Sciatic nerve (tissue), 2 donors: Measurements from ENCODE around the gene LCE1B. TPM values are rescaled to one million over a fixed set of nuclear protein-coding genes. Genes with fewer than 3 reads are reported as not detected.

Source experiments
- ATAC-seq: fragments of 200-7000 bp; cut with Tn5 transposase; one replicate; pipeline ENCODE4 v1.9.1; 2020; ENCODE audit warnings: mild to moderate bottlenecking, moderate library complexity
- DNase-seq: peaks from one replicate; pipeline ENCODE4 v3.0.0-alpha.2; 2020; ENCODE audit warnings: low spot score
- intact Hi-C: fragments of 100-400 bp; cut with DNase I; formaldehyde crosslinking; loops from one replicate; pipeline ENCODE4 v1.14.2; 2022
- total RNA-seq: library from RNA; stranded (reverse); fragmentation: NEBNext Ultra II Directional; extraction: Animal tissue kit (Norgen Biotek cat#: 25700); gene quantifications from one replicate; pipeline ENCODE4 v1.2.1, GENCODE V29; 2021
- donor health status: DM: no; HTN: no; CAD: no.
- donor health status: DM: no; HTN: no; CAD: no.

LCE1B gene
- total RNA-seq, 1 donor from 2014 or later, result not detected

DNA sequence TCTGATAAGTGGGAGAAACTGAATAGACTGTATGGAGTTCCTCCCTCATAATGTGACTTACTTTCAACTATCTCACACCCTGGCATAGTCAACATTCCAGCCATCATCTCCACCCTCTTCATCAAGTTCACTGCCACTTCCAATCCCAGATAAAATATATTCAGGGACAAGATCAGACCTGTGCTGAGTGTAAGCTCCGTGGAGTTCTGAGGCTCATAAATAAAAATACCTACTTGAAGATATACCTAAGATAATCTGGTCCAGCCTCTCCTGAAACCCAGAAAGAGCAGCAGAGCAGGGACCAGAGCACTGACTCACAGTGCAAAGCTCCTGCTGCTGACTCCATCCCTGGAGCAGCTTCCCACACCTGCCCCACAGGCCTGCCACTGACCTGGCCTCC, 46.3 kb downstream of the LCE1B start:
- no peak for DNase-seq
- ATAC-seq, result no peak

DNA sequence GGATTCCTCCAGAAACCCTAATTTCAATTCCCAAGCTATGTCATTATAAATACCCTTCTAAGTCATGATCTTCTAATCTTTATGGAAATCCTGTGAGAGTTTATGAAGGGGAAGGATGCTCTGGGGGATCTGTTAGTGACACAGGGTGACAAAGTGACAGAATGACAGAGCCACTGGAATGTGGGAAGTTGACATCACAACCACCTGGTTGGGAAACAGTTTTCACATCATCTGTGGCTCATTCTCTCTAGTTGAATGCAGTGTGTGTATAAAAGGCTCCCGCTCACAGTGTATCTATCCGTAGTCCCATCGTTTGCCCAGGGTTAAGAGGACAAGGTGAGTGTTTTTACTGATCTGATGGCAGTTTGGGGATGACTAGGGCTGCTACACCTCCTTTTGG, 47.9 kb downstream of the LCE1B start, which contains the start of gene LCE7A:
Gene LCE7A (plus strand): TSS at position 301 of the 400 bp plus-strand sequence. CDS start 702 bp downstream, outside the sequence.
- intact Hi-C loops, result no loop called here
- ATAC-seq, result no peak
- no peak for DNase-seq

More for the DNA sequence above, 46.3 kb downstream of the LCE1B start:
- intact Hi-C loops, result no loop called here

- DNase-seq (no peak), ATAC-seq (no peak)
- intact Hi-C loops, result no loop called here
Observed at GRCh38 chr1:152860129-152860528, 48.4 kb downstream of the LCE1B start.

GRCh38 chr1:152861374-152861773, 49.6 kb downstream of the LCE1B start:
- intact Hi-C loops, result no loop called here
- ATAC-seq, result no peak
- no peak for DNase-seq

Other genes starting within 250 kb of the LCE1B start
- not detected for gene LCE3E, start 245.2 kb upstream of the LCE1B start, total RNA-seq
- not detected for gene LCE3D, start 231.5 kb upstream of the LCE1B start, total RNA-seq
- gene LCE3C, start 211.7 kb upstream of the LCE1B start, total RNA-seq, result not detected
- gene LCE3B, start 198.2 kb upstream of the LCE1B start, total RNA-seq, result not detected
- gene LCE3A, start 188.9 kb upstream of the LCE1B start, total RNA-seq, result not detected
- gene LCE2D, start 148.6 kb upstream of the LCE1B start, total RNA-seq, result not detected
- gene LCE2C, start 136.7 kb upstream of the LCE1B start, total RNA-seq, result not detected
- gene LCE2B, start 125.8 kb upstream of the LCE1B start, total RNA-seq, result not detected
- gene LCE2A, start 113.6 kb upstream of the LCE1B start, total RNA-seq, result not detected
- gene LCE4A, start 103.8 kb upstream of the LCE1B start, total RNA-seq, result not detected
- not detected for gene KPRP, start 53.9 kb upstream of the LCE1B start, total RNA-seq
- gene LCE1F, start 36.8 kb upstream of the LCE1B start, total RNA-seq, result not detected
- not detected for gene LCE1E, start 25.7 kb upstream of the LCE1B start, total RNA-seq
- not detected for gene LCE1D, start 15.2 kb upstream of the LCE1B start, total RNA-seq
- not detected for gene LCE1C, start 5.3 kb upstream of the LCE1B start, total RNA-seq
- not detected for gene LCE1A, start 15.5 kb downstream of the LCE1B start, total RNA-seq
- gene LCE6A, start 30.9 kb downstream of the LCE1B start, total RNA-seq, result not detected
- not detected for gene LCE7A, start 48.0 kb downstream of the LCE1B start, total RNA-seq
- not detected for gene SMCP, start 66.4 kb downstream of the LCE1B start, total RNA-seq
- not detected for gene IVL, start 96.6 kb downstream of the LCE1B start, total RNA-seq
- gene SPRR5, start 135.2 kb downstream of the LCE1B start, total RNA-seq, result not detected
- gene SPRR4, start 158.7 kb downstream of the LCE1B start, total RNA-seq, result not detected
- gene SPRR1A, start 172.1 kb downstream of the LCE1B start, total RNA-seq, result not detected
- 0.45 TPM for gene SPRR3, start 189.8 kb downstream of the LCE1B start, total RNA-seq
- not detected for gene SPRR1B, start 219.2 kb downstream of the LCE1B start, total RNA-seq
- not detected for gene SPRR2D, start 229.1 kb downstream of the LCE1B start, total RNA-seq
- gene SPRR2A, start 245.5 kb downstream of the LCE1B start, total RNA-seq, result 0.67 TPM